GM20431 (cell line): ENCODE data around the gene SLC39A13.

Source experiments
- in situ Hi-C: fragments of 300-500 bp; cut with MseI, MboI; formaldehyde crosslinking; loops from one replicate; pipeline ENCODE4 v1.15.0; 2020; ENCODE audit warnings: low sequenced_read_pairs; ENCODE audit not compliant: unreplicated experiment

Gene SLC39A13

GRCh38 chr11:47380078-47380477 lies 28.3 kb upstream of the SLC39A13 start:
- in situ Hi-C loops = no loop called here

- in situ Hi-C loops = no loop called here
These were observed 25.3 kb upstream of the SLC39A13 start for GRCh38 chr11:47383071-47383470.

- in situ Hi-C loops = no loop called here
These were observed 23.9 kb upstream of the SLC39A13 start for GRCh38 chr11:47384498-47384897.

GRCh38 chr11:47387944-47388696 lies 20.3 kb upstream of the SLC39A13 start:
- in situ Hi-C loops = no loop called here

GRCh38 chr11:47388697-47389576 lies 19.5 kb upstream of the SLC39A13 start:
- in situ Hi-C loops = no loop called here

GRCh38 chr11:47389577-47390421 lies 18.6 kb upstream of the SLC39A13 start:
- in situ Hi-C loops = no loop called here

- in situ Hi-C loops = no loop called here
These were observed 18.0 kb upstream of the SLC39A13 start for GRCh38 chr11:47390422-47390760.

GRCh38 chr11:47391077-47391583 lies 17.3 kb upstream of the SLC39A13 start:
- in situ Hi-C loops = no loop called here

GRCh38 chr11:47391711-47392432 lies 16.5 kb upstream of the SLC39A13 start:
- in situ Hi-C loops = no loop called here

- in situ Hi-C loops = no loop called here
These were observed 15.7 kb upstream of the SLC39A13 start for GRCh38 chr11:47392546-47393162.

GRCh38 chr11:47393163-47394049 lies 15.0 kb upstream of the SLC39A13 start:
- in situ Hi-C loops = no loop called here

- in situ Hi-C loops = no loop called here
These were observed 14.4 kb upstream of the SLC39A13 start for GRCh38 chr11:47394050-47394321.

GRCh38 chr11:47394322-47395222 lies 13.8 kb upstream of the SLC39A13 start:
- in situ Hi-C loops = no loop called here

- in situ Hi-C loops = no loop called here
These were observed 13.0 kb upstream of the SLC39A13 start for GRCh38 chr11:47395223-47396048.

GRCh38 chr11:47396049-47396320 lies 12.4 kb upstream of the SLC39A13 start:
- in situ Hi-C loops = no loop called here

- in situ Hi-C loops = no loop called here
These were observed 10.4 kb upstream of the SLC39A13 start for GRCh38 chr11:47398011-47398410.

GRCh38 chr11:47398551-47398950 lies 9.8 kb upstream of the SLC39A13 start:
- in situ Hi-C loops = no loop called here
